Measurements from ENCODE around the gene VPS36. TPM values are rescaled to one million over a fixed set of nuclear protein-coding genes. Genes with fewer than 3 reads are reported as not detected.

Gene VPS36
- total and polyA plus RNA-seq, 2 of the 13 experiments (the other 11 are each of a cell fraction or from before 2014, with no cell fraction given) = 17.2 to 22.4 TPM

GRCh38 chr13:52450012-52450792 is at the start of gene VPS36 (continued):
- TF ChIP-seq ZNF407 (CRISPR knock-in tag; IDR thresholded peaks at IDR 0.05; ENCODE audit: not compliant biosample characterization) = peak; percentile 63
- no peak for TF ChIP-seq SNAPC4 (CRISPR knock-in tag; IDR thresholded peaks at IDR 0.05)
- no peak for TF ChIP-seq ZBTB4 (CRISPR knock-in tag; IDR thresholded peaks at IDR 0.05; ENCODE audit: borderline replicate concordance)
- TF ChIP-seq IRX3 (CRISPR knock-in tag; IDR thresholded peaks at IDR 0.05; ENCODE audit: borderline replicate concordance, low read depth) = peak; percentile 86; the same call in 1 of the 2 replicates
- TF ChIP-seq ZNF574 (CRISPR knock-in tag; IDR thresholded peaks at IDR 0.05) = peak; percentile 92
- no peak; the same call in 1 of the 2 replicates for TF ChIP-seq ZNF446 (CRISPR knock-in tag; IDR thresholded peaks at IDR 0.05)
- TF ChIP-seq ATF7-NPFF (CRISPR knock-in tag; IDR thresholded peaks at IDR 0.05; ENCODE audit: low read depth) = peak; percentile 81; the same call in 1 of the 2 replicates

Measured in HepG2 (cell line).